Measurements from ENCODE around the gene CEP162.
"Not testable (repeated sequence)": the region's sequence is repeated elsewhere in the genome, so short reads cannot be mapped to it uniquely, and the experiment has no call there.

Gene CEP162, protein sequence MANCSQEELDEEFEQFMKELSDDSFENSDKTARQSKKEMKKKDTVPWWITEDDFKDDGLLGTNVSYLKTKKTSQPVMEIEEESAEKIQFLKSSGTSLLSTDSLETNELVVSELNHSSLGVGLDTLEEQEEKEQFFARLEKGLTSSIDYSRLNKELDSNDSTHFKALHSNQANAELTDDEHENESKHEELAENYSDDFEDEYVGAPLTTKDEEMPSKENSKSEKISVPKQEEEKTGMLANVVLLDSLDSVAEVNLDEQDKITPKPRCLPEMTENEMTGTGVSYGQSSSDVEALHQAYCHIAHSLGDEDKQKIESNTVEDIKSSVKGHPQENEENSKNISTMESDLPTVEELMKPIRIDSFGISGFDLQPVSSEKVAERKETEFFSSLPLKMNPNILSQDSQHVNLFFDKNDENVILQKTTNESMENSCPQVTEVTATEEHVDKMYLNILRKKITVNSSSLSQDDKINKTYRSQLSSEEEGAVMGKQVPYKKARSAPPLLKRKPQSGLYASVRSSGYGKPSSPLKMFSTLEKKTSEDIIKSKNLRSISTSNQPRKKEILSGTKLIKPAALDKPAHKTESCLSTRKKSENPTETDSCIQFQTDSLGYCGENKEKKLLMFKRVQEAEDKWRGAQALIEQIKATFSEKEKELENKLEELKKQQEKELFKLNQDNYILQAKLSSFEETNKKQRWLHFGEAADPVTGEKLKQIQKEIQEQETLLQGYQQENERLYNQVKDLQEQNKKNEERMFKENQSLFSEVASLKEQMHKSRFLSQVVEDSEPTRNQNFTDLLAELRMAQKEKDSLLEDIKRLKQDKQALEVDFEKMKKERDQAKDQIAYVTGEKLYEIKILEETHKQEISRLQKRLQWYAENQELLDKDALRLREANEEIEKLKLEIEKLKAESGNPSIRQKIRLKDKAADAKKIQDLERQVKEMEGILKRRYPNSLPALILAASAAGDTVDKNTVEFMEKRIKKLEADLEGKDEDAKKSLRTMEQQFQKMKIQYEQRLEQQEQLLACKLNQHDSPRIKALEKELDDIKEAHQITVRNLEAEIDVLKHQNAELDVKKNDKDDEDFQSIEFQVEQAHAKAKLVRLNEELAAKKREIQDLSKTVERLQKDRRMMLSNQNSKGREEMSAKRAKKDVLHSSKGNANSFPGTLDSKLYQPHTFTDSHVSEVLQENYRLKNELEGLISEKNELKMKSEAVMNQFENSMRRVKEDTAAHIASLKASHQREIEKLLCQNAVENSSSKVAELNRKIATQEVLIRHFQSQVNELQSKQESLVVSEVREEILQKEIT (N-terminal part only)

DNA sequence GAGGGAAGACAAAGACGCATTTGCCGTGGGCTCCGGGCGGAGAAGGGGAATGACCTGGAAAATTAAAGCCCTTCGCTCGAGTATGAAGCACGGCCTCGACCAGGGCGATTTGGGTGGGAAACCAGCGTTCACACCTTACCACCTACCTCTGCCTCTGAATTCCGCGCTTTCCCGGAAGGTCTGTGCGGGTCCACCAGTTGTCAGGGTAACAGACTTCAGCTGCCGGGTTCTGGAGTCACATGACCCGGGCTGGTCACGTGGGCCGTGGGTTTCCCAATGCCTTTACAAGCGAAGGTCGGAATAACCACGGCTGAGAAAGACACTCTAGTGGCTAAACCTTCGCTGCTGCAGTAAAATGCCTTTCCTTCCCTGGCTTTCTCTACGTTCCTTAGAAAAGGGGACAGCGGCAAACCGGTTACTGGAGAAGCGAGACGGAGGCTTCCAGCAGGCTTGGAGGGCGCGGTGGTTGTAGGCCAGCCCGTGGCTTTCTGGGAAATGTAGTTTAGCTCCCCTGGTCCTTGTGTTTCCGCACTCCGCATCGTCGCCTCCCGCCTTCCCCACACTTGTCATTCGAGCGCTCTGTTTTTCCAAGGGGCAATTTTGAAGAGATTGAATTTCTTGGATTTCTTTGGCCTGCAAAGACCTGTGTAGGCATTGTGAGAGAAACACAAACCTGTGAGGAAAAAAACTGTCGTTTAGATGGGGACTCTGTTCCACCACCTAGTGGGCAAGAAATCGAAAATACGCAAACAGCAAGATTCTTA is at the start of gene CEP162:
TSS of gene CEP162 (minus strand) at position 210 of the 764 bp plus-strand sequence. CDS start 1,250 bp downstream, outside the sequence.
- peak; percentile 10 for DNase-seq (ENCODE audit: low read depth, low spot score)
- H3K27ac ChIP-seq, result peak within 1 kb of the TSS; percentile 51

DNA sequence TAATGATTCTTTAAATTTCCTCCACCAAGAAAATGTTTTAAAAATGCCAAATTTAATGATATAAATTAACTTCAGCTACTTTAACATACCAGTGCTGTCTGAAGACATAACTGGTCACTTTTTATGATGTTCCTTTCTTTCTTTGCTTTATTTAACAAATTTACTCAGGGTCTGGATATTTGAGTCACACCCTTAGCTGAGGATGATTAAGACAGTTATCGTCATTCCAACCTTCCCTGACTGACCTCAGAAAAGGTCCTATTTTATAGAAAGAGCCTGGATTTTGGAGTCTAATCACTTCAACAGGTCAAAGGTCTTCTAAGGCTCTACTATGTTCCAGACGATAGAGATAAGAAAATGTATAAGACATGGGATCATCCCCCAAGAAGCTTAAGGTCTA is 47.4 kb upstream of the CEP162 start:
- no peak for DNase-seq (ENCODE audit: low read depth, low spot score)
- H3K27ac ChIP-seq, result no peak overlapping the region

DNA sequence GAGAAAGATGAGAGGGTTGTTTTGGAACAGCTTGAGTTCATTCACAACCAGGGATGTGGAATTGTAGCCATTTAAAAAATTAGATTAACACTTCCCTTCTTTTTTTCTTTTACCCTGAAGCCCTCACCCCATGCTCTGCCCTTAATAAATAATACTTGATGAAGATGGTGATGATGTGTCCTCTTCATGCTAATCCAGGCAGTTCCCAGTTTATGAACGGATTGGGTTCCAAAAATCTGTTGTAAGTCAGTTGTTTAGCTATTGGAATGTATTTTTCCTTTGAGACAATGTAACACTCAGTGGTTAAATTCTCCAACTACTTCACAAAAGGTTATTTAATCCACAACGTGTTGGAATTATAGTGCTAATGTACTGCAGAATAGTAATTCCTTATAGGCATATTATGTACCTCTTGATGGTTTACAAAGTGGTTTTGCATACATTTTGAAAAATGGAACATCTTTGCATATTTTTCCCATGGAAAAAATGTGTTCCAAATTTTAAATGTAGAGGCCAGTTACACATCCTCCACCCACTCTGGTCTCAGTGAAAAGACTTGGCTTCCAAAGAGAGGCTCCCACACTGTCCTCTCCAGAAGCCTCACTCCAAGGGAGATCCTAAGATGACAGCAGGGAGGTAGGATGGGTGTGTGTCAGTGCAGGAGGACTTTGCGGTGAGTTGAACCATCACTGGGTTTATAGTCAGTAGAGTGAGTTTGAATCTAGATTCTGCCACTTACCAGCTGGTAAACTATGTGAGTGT is 45.8 kb upstream of the CEP162 start:
- no peak overlapping the region for H3K27ac ChIP-seq
- no peak for DNase-seq (ENCODE audit: low read depth, low spot score)

DNA sequence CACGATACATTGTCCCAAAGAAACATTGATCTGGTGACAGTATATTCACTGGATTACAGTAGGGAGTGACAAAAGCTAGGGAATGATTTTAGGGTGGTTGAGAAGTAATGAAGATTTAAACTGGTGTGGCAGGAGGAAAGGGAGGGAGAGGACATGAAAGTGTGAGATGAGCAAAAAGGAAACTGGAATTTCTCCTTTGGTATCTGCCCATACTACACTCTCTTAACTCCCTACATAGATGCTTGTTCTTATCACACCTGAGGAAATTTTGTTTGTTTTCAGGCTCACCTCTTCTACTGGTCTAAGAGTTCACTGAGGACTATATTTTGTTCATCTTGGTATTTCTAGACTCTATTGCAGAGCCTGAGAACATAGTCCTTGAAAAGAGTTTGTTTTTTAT is 44.9 kb upstream of the CEP162 start:
- DNase-seq (ENCODE audit: low read depth, low spot score), result no peak

DNA sequence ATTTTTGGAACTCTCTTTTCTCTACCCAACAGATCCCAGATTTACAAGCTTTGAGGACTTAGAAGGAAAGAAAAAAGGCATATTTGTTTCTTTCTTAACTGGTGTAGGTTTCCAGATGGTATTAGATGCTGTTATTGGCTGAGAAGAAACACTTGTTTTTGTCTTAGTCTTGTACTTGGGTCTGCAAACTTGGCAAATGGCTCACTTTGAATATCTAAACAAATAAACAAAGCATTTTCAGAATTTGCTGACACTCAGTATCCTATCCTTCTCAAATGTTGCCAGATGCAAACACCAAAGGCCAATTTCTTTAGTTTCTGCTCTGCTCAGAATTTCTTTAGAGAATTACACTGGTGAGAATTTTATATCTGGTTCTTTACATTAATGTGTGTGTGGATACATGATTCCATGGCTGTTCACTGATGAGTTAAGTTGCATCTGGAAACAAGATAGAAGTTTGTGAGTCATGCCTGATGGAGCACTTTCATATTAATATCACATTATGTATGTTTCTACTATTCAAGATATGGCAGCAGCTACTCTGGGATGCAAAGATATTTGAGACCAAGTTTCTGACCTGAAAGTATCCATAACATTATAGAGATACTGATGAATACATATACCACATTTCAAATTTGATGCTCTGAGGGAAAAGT is 43.7 kb upstream of the CEP162 start:
- no peak for DNase-seq (ENCODE audit: low read depth, low spot score)
- H3K27ac ChIP-seq, result no peak overlapping the region

More for the DNA sequence above, 44.9 kb upstream of the CEP162 start:
- H3K27ac ChIP-seq, result no peak overlapping the region

DNA sequence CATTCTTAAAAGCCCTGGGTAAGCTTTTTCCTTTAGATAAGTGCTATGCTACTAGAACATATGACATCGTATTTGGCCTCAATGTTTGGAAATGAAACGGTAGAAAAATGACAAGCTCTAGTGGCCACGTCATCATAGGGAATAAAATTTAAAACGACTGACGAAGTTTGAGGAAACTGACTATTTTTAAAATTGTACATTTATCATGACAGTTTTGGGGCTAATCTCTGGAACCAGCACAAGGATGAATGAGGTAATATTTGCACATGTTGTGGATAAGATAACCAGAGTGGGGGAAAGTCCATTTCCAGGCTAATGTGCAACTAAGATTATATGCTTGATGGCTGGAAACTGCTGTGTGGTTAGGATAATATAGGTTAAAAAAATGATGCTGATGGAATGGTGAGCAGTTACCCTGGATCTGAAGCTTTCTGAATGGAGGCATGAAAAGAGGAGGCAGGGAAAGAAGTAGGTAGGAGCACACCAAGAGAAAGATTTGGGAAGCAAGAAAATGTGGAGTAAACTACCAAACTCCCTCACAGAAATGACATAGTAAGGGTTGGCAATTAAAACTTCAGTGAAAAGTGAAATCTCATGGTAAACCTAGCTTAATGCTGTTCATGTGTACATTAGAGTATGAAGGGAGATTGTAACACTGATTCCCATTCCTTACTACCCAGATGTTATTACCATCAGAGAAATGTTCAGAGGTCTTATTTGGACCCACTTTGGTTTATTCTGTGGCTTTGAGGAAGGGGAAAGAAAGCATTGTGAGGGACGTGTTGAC is 42.7 kb upstream of the CEP162 start:
- no peak for DNase-seq (ENCODE audit: low read depth, low spot score)
- no peak overlapping the region for H3K27ac ChIP-seq

DNA sequence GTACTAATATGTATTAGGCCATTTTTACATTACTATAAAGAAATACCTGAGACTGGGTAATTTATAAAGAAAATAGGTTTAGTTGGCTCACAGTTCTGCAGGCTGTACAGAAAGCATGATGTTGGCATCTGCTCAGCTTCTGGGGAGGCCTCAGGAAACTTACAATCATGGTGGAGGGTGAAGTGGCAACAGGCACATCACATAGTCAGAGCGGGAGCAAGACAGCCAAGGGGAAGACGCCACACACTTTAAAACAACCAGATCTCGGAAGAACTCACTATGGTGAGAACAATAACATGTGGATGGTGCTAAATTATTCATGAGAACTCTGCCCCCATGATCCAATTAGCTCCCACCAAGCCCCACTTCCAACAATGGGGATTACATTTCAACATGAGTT is 41.3 kb upstream of the CEP162 start:
- no peak for DNase-seq (ENCODE audit: low read depth, low spot score)
- H3K27ac ChIP-seq, result no peak overlapping the region

DNA sequence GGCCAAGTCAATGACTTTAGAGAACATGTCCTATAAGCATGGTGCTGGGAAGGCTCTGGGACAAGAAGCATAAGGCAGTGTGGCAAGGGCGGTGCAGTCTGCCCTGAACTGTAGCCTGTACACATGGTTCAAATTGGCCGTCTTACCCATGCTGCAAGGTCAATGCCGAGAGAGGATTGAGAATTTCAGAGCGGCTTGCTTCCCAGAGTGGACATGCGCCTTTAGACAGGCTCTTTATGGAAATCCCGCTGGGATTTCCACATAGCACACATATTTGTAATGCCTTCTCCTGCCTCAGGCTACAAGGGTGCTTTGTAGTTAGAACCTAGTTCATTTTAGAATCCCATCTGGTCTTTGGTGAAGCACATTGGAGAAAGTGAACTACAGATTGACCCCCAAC is 36.1 kb upstream of the CEP162 start:
- H3K27ac ChIP-seq, result no peak overlapping the region
- no peak for DNase-seq (ENCODE audit: low read depth, low spot score)

DNA sequence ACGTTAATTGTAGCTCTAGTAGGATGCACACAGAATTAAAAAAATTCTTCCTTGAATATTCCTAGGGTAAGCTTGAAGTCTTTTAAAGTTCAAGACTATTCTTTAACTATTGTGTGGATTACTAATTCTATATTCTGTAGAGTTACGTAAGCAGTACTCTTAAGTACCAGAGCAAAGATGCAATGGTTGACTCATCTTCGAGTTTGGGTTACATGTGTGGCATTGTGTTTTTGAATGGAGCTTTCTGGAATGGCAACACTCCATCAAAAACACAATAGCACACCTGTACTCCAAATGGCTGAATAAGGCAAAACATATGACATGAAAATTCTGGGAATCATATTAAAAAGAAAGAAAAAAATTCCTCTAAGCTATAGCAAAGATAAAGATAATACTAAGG is 33.5 kb upstream of the CEP162 start:
- no peak for DNase-seq (ENCODE audit: low read depth, low spot score)
- H3K27ac ChIP-seq, result no peak overlapping the region

DNA sequence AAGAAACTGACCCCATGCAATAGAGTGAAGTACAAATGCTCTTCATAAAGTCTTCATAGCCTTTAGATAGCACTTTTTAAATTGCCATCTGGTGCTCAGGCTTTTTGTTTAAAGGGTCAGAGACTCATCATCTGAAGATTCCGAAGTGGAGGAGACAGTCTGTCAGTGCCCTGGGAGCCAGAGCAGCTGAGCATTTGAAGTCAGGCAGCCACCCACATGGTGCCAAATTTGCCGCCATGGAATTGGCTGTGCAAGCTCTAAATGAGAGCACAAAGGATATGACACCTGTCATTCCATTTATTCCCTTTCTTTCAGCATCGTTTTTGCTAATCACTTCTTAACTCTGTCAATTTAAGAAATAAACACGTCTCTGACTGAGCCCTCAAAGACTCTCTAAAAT is 32.8 kb upstream of the CEP162 start:
- no peak overlapping the region for H3K27ac ChIP-seq
- DNase-seq (ENCODE audit: low read depth, low spot score), result no peak

DNA sequence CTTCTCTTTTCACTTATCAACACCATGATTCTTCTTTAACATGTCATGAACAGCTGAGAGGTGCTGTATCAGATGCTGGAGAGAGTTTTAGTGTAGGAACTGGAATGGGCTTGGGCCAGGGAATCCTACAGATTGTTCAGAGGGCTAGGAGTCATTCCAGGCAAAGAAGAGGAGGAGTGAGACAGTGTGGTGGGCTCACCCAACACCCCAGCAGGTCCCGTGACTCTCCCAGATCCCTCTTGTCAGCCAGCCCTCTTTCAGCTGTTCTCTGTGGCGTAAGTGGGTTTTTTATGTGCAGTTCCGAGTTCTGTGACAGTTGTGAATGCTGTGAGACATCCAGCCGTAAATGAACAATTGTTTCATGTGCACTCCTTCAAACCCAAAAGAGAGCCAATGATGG is 31.4 kb upstream of the CEP162 start:
- H3K27ac ChIP-seq, result no peak overlapping the region
- no peak for DNase-seq (ENCODE audit: low read depth, low spot score)

DNA sequence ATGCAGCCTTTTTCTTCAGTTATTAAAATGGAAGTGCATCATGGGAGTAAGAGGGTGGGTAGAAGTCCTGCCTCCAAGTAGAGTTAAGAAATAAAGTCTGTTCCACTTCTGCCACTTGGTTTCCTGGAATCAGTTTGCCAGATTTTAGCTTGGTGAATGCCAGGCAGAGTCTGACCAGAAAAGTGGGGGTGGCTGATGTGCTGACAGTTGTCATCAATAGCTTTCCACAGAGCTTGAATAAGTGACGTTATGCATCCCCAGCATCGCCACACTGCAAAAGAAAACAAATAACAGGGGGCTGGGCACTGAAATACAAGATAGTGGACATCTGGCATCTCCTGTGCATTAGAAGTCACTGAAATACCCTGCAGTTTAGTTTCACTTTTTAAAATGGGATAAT is 30.8 kb upstream of the CEP162 start:
- H3K27ac ChIP-seq, result no peak overlapping the region
- no peak for DNase-seq (ENCODE audit: low read depth, low spot score)

DNA sequence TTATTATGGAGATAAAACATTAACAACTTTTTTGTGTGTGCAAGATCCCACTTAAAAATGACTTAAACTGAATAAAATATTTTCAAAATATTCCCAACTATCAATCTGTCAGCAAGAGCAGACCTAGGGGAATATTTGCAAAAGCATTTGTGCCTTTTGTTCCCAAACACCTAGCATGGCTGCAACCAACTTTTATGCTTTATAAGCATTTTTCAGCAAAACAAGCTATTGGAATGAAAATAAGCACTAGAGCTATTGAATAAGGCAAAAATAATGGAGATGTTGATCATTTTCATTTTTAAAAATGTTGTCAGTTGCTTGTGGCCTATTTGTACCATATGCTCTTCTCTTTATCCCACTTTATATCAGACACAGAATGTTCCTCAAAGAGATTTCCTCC is 28.2 kb upstream of the CEP162 start:
- no peak overlapping the region for H3K27ac ChIP-seq
- no peak for DNase-seq (ENCODE audit: low read depth, low spot score)

DNA sequence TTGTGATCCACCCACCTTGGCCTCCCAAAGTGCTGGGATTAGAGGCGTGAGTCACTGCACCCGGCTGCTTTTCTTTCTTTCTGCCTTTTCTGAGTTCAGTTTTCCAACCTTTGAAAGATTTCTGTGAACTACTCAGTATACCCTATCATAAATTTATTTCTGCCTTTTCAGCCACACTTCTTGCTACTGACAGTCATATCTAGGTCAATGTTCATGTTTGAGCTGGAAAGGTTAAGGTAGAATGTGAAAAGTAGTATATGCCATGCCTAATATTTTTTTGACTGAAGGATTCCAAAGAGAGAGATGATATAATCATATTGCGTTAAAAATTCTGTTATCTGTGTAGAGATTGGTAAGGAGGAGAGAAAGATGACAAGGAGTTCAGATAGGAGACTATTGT is 25.9 kb upstream of the CEP162 start:
- DNase-seq (ENCODE audit: low read depth, low spot score), result no peak
- H3K27ac ChIP-seq, result no peak overlapping the region

DNA sequence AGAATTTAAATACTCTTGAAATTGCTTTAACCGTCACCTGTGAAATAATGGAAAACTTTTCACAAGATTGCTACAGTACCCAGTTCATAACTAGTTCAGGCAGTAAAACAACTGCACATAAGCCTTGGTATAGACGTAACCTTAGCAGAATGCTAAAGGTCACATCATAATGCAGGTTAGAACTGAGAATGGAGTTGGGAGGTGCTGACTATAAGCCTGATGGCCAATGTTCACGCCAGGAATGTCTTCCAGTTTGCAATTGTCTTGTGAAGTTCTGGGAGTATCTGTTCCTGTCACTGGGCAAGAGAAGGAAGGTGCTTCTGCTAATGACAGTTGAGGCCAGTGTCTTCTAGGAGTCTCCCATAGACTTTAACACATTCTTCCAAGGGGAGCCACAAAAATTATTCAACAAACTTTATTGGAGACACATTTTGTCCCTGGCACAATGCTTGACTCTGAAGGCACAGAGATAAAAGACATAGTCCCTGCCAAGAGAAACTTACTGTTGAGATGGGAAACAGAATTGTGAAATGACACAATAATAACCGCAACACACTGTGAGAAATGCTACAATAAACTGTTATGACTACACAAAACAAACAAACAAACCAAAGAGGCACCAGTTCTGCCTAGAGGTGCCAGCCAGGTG is 24.6 kb upstream of the CEP162 start:
- no peak for DNase-seq (ENCODE audit: low read depth, low spot score)
- H3K27ac ChIP-seq, result no peak overlapping the region

DNA sequence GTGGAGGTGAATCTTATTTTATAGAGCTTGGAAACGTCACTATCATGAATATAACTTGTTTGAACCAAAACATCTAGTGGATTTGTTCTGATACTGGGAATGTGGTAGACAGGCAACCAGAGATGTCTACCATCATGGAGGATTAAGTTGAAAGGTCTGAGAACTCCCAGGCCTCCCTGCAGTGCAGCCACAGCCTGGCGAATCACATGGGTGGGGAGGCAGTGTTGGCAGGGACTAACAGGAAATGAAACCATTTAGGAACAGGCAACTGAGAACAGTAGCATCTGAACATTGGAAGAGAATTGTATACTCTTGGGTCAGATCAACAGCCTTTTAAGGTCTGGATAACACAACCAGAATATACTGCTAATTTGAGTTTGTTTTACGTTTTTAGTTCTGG is 22.3 kb upstream of the CEP162 start:
- no peak for DNase-seq (ENCODE audit: low read depth, low spot score)
- no peak overlapping the region for H3K27ac ChIP-seq

DNA sequence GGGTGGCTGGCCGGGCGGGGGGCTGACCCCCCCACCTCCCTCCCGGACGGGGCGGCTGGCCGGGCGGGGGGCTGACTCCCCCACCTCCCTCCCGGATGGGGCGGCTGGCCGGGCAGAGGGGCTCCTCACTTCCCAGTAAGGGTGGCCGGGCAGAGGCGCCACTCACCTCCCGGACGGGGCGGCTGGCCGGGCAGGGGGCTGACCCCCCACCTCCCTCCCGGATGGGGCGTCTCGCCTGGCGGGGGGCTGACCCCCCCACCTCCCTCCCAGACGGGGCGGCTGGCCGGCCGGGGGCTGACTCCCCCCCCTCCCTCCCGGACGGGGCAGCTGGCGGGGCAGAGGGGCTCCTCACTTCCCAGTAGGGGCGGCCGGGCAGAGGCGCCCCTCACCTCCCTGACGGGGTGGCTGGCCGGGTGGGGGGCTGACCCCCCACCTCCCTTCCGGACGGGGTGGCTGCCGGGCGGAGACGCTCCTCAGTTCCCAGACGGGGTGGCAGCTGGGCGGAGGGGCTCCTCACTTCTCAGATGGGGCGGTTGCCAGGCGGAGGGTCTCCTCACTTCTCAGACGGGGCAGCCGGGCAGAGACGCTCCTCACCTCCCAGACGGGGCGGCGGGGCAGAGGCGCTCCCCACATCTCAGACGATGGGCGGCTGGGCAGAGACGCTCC is 17.1 kb upstream of the CEP162 start:
- not testable (repeated sequence) for DNase-seq (ENCODE audit: low read depth, low spot score); H3K27ac ChIP-seq
